GM18861 (cell line): ENCODE results near the gene MAN2B1.
A peak's percentile ranks its signal among the peaks of the same experiment; 100 is the strongest.
"Not testable (repeated sequence)": the region's sequence is repeated elsewhere in the genome, so short reads cannot be mapped to it uniquely, and the experiment has no call there.

Experiments
- ATAC-seq: cut with Tn5 transposase; IDR thresholded peaks from one replicate; pipeline ENCODE4 v1.9.1; 2021; ENCODE audit not compliant: unreplicated experiment

Gene MAN2B1

GRCh38 chr19:12666265-12667048 lies at the start of gene MAN2B1, which contains the start of gene WDR83:
Gene MAN2B1 (minus strand): TSS chr19:12666742. CDS start chr19:12666701, 41 bp downstream.
Gene WDR83 (plus strand): TSS chr19:12666807. CDS start chr19:12669791, 2,984 bp downstream.
- peak; percentile 37 for ATAC-seq

DNA sequence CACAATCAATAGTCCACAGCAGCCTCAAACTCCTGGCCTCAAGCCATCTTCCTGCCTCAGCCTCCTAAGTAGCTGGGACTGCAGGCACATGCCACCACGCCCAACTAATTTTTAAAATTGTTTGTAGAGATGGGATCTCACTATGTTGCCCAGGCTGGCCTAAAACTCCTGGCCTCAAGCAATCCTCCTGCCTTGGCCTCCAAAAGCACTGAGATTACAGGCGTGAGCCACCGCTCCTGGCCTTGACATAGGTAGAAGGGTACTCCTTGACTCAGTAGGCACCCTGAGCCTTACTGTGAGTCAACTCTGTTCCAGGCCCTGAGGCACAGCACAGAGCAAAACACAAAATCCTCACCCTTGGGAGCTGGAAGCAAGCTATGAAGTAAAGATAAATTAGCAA lies 49.4 kb upstream of the MAN2B1 start:
- no peak for ATAC-seq

DNA sequence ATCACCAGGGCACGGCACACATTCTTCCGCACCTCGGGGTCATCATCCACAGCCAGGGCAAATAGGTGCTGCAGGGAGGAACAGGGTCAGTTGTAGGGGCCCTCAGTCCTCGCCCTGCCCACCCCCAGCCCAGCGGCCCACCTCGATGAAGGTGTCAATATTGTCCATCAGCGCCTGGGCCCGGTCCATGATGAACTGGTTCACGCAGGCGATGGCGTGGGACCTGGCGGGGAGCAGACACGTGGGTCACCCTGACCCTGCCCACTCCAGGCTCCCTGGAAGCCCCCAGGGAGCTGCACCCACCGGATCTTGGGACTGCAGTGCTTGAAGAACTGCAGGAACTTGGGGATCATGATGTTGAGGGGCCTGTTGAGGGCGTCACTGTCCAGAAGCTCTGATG lies 48.6 kb upstream of the MAN2B1 start:
- no peak for ATAC-seq

- ATAC-seq = not testable (repeated sequence)
These were observed 46.8 kb upstream of the MAN2B1 start for GRCh38 chr19:12713304-12713703.

DNA sequence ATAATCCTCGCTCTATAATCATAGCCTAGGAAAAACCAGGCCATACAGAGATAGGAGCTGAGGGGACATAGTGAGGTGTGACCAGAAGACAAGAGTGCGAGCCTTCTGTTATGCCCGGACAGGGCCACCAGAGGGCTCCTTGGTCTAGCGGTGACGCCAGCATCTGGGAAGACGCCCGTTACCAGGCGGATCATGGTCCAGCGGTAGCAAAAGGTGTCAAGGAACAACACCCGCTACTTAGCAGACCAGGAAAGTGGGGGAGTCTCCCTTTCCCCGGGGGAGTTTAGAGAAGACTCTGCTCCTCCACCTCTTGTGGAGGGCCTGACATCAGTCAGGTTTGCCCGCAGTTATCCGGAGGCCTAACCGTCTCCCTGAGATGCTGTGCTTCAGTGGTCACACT lies 45.5 kb upstream of the MAN2B1 start:
- ATAC-seq = not testable (repeated sequence)

GRCh38 chr19:12711187-12711586 lies 44.6 kb upstream of the MAN2B1 start:
- no peak for ATAC-seq

DNA sequence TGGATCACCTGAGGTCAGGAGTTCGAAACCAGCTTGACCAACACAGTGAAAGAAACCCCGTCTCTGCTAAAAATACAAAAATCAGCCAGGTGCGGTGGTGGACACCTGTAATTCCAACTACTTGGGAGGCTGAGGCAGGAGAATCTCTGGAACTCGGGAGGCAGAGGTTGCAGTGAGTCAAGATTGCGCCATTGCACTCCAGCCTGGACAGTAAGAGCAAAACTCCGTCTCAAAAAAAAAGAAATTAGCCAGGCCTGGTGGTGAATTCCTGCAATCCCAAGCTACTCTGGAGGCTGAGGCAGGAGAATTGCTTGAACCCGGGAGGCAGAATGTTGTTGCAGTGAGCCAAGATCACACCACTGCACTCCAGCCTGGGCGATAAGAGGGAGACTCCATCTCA lies 42.1 kb upstream of the MAN2B1 start:
- ATAC-seq = no peak

DNA sequence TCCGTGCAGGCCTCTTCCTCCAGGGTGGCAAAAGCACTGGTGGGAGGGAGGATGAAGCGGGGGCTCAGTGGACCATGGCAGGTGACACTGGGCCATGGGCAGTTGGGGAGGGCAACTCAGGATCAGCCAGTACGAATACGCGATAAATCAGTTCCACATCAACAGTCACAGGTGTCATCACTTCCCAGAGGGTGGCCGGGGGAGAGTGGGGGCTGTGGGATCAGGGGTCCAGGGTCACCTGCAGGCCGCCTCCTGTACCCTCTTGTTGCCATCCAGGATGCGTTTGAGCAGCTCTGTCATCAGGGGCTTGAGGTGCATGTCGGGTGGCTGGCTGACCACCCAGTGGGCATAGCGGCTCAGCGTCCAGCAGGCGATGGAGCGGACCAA lies 39.8 kb upstream of the MAN2B1 start:
- no peak for ATAC-seq

GRCh38 chr19:12705654-12706331 lies 39.3 kb upstream of the MAN2B1 start:
- ATAC-seq = no peak

GRCh38 chr19:12705169-12705568 lies 38.6 kb upstream of the MAN2B1 start:
- no peak for ATAC-seq

GRCh38 chr19:12703046-12703445 lies 36.5 kb upstream of the MAN2B1 start:
- no peak for ATAC-seq

DNA sequence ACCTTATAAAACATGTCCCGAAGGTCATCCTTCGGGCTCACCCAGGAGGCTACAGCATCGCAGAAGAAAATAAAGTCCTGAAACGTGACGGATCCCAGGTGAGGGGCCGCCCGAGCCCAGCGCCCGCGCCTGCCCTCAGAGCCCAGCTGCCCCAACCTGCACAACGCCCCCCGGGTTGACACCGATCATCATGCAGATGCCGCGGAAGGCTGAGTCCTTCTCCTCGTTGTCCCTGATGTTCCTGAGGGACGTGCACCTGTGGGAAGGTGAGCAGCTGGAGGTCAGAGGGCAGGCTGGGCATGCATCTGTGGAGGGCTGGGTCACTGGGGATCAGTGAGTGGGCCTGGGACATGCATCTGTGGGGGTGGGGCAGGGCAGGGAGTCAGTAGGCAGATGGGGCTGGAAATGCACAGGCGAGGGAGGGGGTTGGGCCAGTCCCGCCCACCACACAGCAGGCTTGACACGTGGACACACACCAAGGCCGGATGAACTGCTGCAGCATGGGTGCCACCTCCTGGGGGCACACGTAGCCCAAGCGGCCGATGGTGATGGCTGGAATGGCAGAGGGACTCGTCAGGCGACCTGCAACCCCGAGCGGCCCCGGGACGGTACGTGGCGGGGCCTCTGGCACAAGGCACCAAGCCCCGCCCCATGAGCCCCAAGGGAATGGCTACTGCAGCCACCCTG lies 35.2 kb upstream of the MAN2B1 start:
- ATAC-seq = no peak

- ATAC-seq = no peak
These were observed 31.6 kb upstream of the MAN2B1 start for GRCh38 chr19:12698138-12698537.

- not testable (repeated sequence) for ATAC-seq
These were observed 30.9 kb upstream of the MAN2B1 start for GRCh38 chr19:12697425-12697824.

DNA sequence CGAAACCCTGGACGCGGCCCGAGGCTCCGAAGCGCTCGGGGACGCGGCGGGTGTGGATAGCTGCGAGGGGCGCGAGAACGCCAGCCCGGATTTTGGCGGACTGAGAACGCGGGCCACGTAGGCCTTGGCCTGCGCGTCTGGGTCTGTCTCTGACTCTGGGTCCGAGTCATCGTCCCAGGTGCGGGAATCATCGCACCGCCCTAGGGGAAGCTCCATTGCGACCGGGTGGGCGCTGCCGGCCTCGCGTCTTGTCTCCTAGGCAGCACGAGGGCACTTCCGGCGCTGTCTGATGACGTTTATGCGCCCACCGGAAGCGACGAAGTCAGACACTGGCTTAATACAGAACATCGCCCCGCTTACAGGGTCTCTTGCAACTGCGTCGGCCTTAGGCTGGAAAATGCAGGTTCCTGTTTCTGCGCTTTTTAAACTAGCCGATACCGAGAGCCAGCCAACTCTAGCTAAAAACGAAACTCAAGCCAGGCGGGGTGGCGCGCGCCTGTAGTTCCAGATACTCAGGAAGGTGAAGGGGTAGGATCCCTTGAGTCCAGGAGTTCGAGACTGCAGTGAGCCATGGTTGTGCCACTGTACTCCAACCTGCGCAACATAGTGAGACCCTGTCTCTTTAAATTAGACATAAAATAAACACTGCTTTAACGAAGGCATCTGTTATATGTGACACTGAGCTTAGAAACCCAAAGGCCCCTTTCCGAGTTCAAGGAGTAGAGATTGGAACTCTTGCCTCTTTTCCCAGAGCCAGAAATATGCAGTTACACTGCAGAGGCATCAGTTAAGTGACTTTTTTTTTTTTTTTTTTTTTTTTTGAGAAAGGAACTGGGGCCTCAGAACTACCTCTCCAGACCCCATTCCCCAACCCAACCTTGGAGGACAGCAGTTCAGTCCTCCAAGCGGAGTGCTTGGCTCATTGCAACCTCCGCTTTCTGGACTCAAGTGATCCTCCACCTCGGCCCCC lies 30.1 kb upstream of the MAN2B1 start, which contains the start of gene FBXW9:
Gene FBXW9, minus strand, starts transcription at position 266 of the 970 bp plus-strand sequence. Its CDS starts 50 bp downstream, at position 216.
- peak; percentile 71 for ATAC-seq

DNA sequence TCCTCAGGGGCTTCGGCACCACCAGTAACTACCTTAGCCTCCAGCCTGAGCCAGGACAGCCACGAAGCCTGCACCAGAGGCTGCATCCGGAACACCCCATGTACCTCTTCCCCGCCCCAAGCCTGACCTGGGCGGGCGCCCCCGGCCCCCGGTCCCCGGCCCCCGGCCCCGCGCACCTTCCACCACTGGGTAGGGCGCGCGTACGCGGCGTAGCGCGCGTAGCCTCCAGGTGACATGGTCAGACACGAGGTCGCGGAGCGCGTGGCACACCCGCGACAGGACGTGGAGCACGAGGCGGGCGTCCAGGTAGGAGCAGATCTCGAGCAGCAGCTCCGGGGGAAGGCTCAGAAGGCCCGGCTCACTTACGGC lies 29.4 kb upstream of the MAN2B1 start:
- peak; percentile 12 for ATAC-seq

DNA sequence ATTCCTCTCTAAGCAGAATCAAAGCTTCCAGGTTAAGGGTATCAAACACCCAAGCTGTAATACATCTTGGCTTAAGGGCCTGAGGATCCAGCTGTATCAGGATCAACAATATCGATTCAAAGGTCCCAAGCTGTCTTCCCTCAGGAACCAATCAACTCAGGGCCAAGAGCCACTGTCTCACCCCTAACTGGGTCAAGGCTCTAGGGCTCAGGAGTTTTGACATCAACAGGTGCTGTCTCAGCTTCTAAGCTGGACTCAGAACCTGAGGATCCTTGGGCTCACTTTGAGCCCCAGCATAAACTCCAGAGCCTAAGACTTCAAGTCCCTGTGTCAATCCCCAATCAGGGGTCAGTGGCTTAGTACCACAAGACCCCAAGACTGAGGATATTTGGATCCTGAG lies 29.0 kb upstream of the MAN2B1 start:
- no peak for ATAC-seq

GRCh38 chr19:12695096-12695495 lies 28.6 kb upstream of the MAN2B1 start:
- no peak for ATAC-seq

GRCh38 chr19:12694641-12695040 lies 28.1 kb upstream of the MAN2B1 start:
- no peak for ATAC-seq

GRCh38 chr19:12692960-12693359 lies 26.4 kb upstream of the MAN2B1 start:
- ATAC-seq = no peak
